H9 (cell line): Measurements from ENCODE around the gene PHF20. TPM values are rescaled to one million over a fixed set of nuclear protein-coding genes. Genes with fewer than 3 reads are reported as not detected.

Source experiments
- DNase-seq: peaks from one replicate; pipeline ENCODE4 v3.0.0-alpha.2; 2017
- H2AFZ ChIP-seq: one replicate; pipeline ENCODE4 v1.6.1; 2013; ENCODE audit warnings: mild to moderate bottlenecking, low read length, control low read depth, moderate library complexity
- H2AK5ac ChIP-seq: 2 replicates; pipeline ENCODE4 v1.6.1; 2013; ENCODE audit warnings: low read length, control low read depth, mixed read lengths; ENCODE audit not compliant: insufficient read length
- H2BK120ac ChIP-seq: one replicate; pipeline ENCODE4 v1.6.1; 2013; ENCODE audit warnings: low read depth, mild to moderate bottlenecking, low read length, control low read depth, inconsistent platforms; ENCODE audit not compliant: poor library complexity, severe bottlenecking
- H2BK12ac ChIP-seq: 2 replicates; pipeline ENCODE4 v1.6.1; 2013; ENCODE audit warnings: low read length, control low read depth, mixed read lengths, low read depth; ENCODE audit not compliant: insufficient read length
- H2BK15ac ChIP-seq: 2 replicates; pipeline ENCODE4 v1.6.1; 2013; ENCODE audit warnings: low read depth, low read length, control low read depth
- H2BK20ac ChIP-seq: one replicate; pipeline ENCODE4 v1.6.1; 2013; ENCODE audit warnings: low read depth, mild to moderate bottlenecking, low read length, control low read depth, inconsistent platforms; ENCODE audit not compliant: poor library complexity, severe bottlenecking
- H2BK5ac ChIP-seq: 2 replicates; pipeline ENCODE4 v1.6.1; 2013; ENCODE audit warnings: low read length, control low read depth, mixed read lengths; ENCODE audit not compliant: insufficient read length
- H3K14ac ChIP-seq: 2 replicates; pipeline ENCODE4 v1.6.1; 2013; ENCODE audit warnings: low read length, control low read depth; ENCODE audit not compliant: insufficient read depth
- H3K18ac ChIP-seq: 2 replicates; pipeline ENCODE4 v1.6.1; 2013; ENCODE audit warnings: low read depth, mild to moderate bottlenecking, mixed read lengths, low read length, control low read depth; ENCODE audit not compliant: insufficient read length
- H3K23ac ChIP-seq: 2 replicates; pipeline ENCODE4 v1.6.1; 2013; ENCODE audit warnings: low read length, control low read depth, mixed read lengths, low read depth; ENCODE audit not compliant: insufficient read length
- H3K23me2 ChIP-seq: 2 replicates; pipeline ENCODE4 v1.6.1; 2013; ENCODE audit warnings: low read depth, mild to moderate bottlenecking, mixed read lengths, low read length, control low read depth; ENCODE audit not compliant: insufficient read length, poor library complexity, severe bottlenecking
- H3K27ac ChIP-seq: 2 replicates; pipeline ENCODE4 v1.5.1; 2013; ENCODE audit warnings: low read length, control low read depth, mixed read lengths, low read depth; ENCODE audit not compliant: insufficient read length
- H3K27me3 ChIP-seq: 2 replicates; pipeline ENCODE4 v1.6.1; 2013; ENCODE audit warnings: low read length, control low read depth, inconsistent platforms; ENCODE audit not compliant: insufficient read depth
- H3K4ac ChIP-seq: 2 replicates; pipeline ENCODE4 v1.6.1; 2013; ENCODE audit warnings: low read depth, mild to moderate bottlenecking, control low read depth, inconsistent platforms, low read length, moderate library complexity
- H3K4me1 ChIP-seq: 2 replicates; pipeline ENCODE4 v1.6.1; 2013; ENCODE audit warnings: low read length, control low read depth, inconsistent platforms; ENCODE audit not compliant: insufficient read depth
- H3K4me2 ChIP-seq: 2 replicates; pipeline ENCODE4 v1.6.1; 2013; ENCODE audit warnings: low read length, control low read depth, mixed read lengths; ENCODE audit not compliant: insufficient read length, insufficient read depth
- H3K56ac ChIP-seq: 2 replicates; pipeline ENCODE4 v1.6.1; 2013; ENCODE audit warnings: low read depth, mild to moderate bottlenecking, mixed read lengths, low read length, control low read depth; ENCODE audit not compliant: insufficient read length
- H3K79me1 ChIP-seq: 2 replicates; pipeline ENCODE4 v1.6.1; 2013; ENCODE audit warnings: low read depth, mild to moderate bottlenecking, moderate library complexity, low read length, control low read depth, inconsistent platforms; ENCODE audit not compliant: insufficient read depth, poor library complexity, severe bottlenecking
- H3K79me2 ChIP-seq: 2 replicates; pipeline ENCODE4 v1.6.1; 2013; ENCODE audit warnings: low read length, control low read depth, inconsistent platforms; ENCODE audit not compliant: insufficient read depth
- H3K9ac ChIP-seq: 2 replicates; pipeline ENCODE4 v1.6.1; 2013; ENCODE audit warnings: low read length, control low read depth, mixed read lengths; ENCODE audit not compliant: insufficient read length; ENCODE audit errors: extremely low read depth
- H3K9me3 ChIP-seq: one replicate; pipeline ENCODE4 v1.6.1; 2013; ENCODE audit warnings: low read depth, low read length, inconsistent platforms; ENCODE audit not compliant: control insufficient read depth
- H3T11ph ChIP-seq: one replicate; pipeline ENCODE4 v1.6.1; 2013; ENCODE audit warnings: mild to moderate bottlenecking, low read length, control low read depth, inconsistent platforms
- H4K20me1 ChIP-seq: one replicate; pipeline ENCODE4 v1.6.1; 2013; ENCODE audit not compliant: control insufficient read depth, insufficient read length, insufficient read depth
- H4K5ac ChIP-seq: 2 replicates; pipeline ENCODE4 v1.6.1; 2013; ENCODE audit warnings: low read depth, mild to moderate bottlenecking, mixed read lengths, low read length, control low read depth; ENCODE audit not compliant: insufficient read length
- H4K8ac ChIP-seq: replicated peaks from 2 replicates; pipeline ENCODE4 v1.6.1; 2013; ENCODE audit warnings: low read length, control low read depth, mixed read lengths, low read depth; ENCODE audit not compliant: insufficient read length
- H4K91ac ChIP-seq: 2 replicates; pipeline ENCODE4 v1.6.1; 2013; ENCODE audit warnings: low read depth, mild to moderate bottlenecking, moderate library complexity, mixed read lengths, low read length, control low read depth; ENCODE audit not compliant: insufficient read length
- H3K27ac Mint-ChIP-seq, 3 experiments: 2 replicates in 2 of 3; 3 replicates in 1 of 3; pipeline ENCODE4 v1.8.0; 2020 to 2021; ENCODE audit warnings: mixed read lengths in 3 of 3, mild to moderate bottlenecking in 1 of 3, moderate library complexity in 1 of 3
- H3K27me3 Mint-ChIP-seq: 2 replicates; pipeline ENCODE4 v1.8.0; 2021; ENCODE audit warnings: low read depth, mild to moderate bottlenecking, moderate library complexity, mixed read lengths
- H3K36me3 Mint-ChIP-seq, 3 experiments: 2 replicates in 2 of 3; 3 replicates in 1 of 3; pipeline ENCODE4 v1.8.0; 2020 to 2021; ENCODE audit warnings: low read depth in 3 of 3, mixed read lengths in 3 of 3; ENCODE audit not compliant: insufficient read depth in 1 of 3
- H3K4me1 Mint-ChIP-seq, 2 experiments: 2 replicates each; pipeline ENCODE4 v1.8.0; 2020; ENCODE audit warnings: mixed read lengths in 2 of 2
- H3K4me3 Mint-ChIP-seq, 2 experiments: 2 replicates in 1 of 2; 3 replicates in 1 of 2; pipeline ENCODE4 v1.8.0; 2020 to 2021; ENCODE audit warnings: mild to moderate bottlenecking in 2 of 2, mixed read lengths in 2 of 2, moderate library complexity in 1 of 2
- H3K9me3 Mint-ChIP-seq, 2 experiments: 2 replicates in 1 of 2; 3 replicates in 1 of 2; pipeline ENCODE4 v1.8.0; 2020; ENCODE audit warnings: mild to moderate bottlenecking in 2 of 2, mixed read lengths in 2 of 2, moderate library complexity in 1 of 2
- WGBS: extraction: QIAGEN DNeasy Blood & Tissue Kit; methylation state at CpG from one replicate; pipeline ENCODE4 v1.1.7; 2013; ENCODE audit warnings: missing lambda C conversion rate, low lambda C conversion rate, mixed read lengths; ENCODE audit not compliant: insufficient read length; ENCODE audit errors: extremely low coverage; 5-methylcytosine and 5-hydroxymethylcytosine counted together
- total RNA-seq: library from RNA; stranded (reverse); gene quantifications from 2 replicates; pipeline ENCODE4 v1.2.1, GENCODE V29; 2021
- TF ChIP-seq, protein P1 (sequence below): fragments of 200-600 bp; sonication (generic); conservative IDR thresholded peaks from 3 replicates; pipeline ENCODE4 v1.8.0; 2021; ENCODE audit warnings: antibody characterized with exemption, mild to moderate bottlenecking

PHF20 gene
- total RNA-seq, 1 experiment from 2014 or later, result 50.3 TPM

DNA sequence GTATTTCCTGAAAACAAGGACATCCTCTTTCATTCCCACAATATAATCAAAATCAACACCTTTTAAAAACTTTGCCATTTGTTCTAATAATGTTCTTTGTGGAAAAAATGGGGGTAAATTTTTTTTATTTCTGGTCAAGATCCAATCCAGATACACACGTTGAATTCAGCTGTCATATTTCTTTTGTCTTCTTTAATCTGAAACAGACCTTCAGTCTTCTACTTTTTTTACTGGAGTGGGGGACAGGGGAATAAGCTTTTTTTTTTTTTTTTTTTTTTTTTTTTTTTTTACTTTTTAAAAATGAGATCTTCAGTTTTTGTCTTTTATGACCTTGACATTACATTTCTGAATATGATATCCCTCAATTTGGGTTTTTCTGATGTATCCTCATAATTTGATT, 113.4 kb downstream of the PHF20 start:
- H2BK20ac ChIP-seq, result no peak overlapping the region
- no peak overlapping the region for H3K4me2 ChIP-seq
- H3K23ac ChIP-seq, result no peak overlapping the region
- H3K4ac ChIP-seq, result no peak overlapping the region
- no peak overlapping the region for H3K4me3 Mint-ChIP-seq
- no peak overlapping the region for H2BK5ac ChIP-seq
- H3K27ac Mint-ChIP-seq, result no peak overlapping the region
- no peaks in the 10 kb centered on the region for H4K20me1 ChIP-seq
- H3K27me3 Mint-ChIP-seq, result no peaks in the 10 kb centered on the region
- H3K18ac ChIP-seq, result no peak overlapping the region
- H3K9me3 Mint-ChIP-seq, result no peaks in the 10 kb centered on the region
- H4K8ac ChIP-seq, result no peak overlapping the region
- no peaks in the 10 kb centered on the region for H3K23me2 ChIP-seq
- H3K79me1 ChIP-seq, result no peaks in the 10 kb centered on the region
- H3K79me2 ChIP-seq, result no peaks in the 10 kb centered on the region
- H4K5ac ChIP-seq, result no peak overlapping the region
- WGBS, result no CpG with 5 or more reads among the region's 1 CpG
- no peak overlapping the region for H2BK12ac ChIP-seq
- no peaks in the 10 kb centered on the region for H3K9me3 ChIP-seq
- H2AFZ ChIP-seq, result no peak overlapping the region
- no peak overlapping the region for H3K27ac ChIP-seq
- no peak overlapping the region for H2BK120ac ChIP-seq
- H3K9ac ChIP-seq, result no peak overlapping the region
- H2AK5ac ChIP-seq, result no peak overlapping the region
- H3K4me1 ChIP-seq, result no peaks in the 10 kb centered on the region
- H3K14ac ChIP-seq, result no peak overlapping the region
- peaks cover 0 to 6% (median 3%) of the 10 kb centered on the region in 3 experiments; a peak in 5 of 7 replicates for H3K36me3 Mint-ChIP-seq
- H4K91ac ChIP-seq, result no peak overlapping the region
- no peak overlapping the region for H2BK15ac ChIP-seq
- peaks cover 6% of the 10 kb centered on the region in 2 experiments for H3K4me1 Mint-ChIP-seq
- TF ChIP-seq, protein P1, sequence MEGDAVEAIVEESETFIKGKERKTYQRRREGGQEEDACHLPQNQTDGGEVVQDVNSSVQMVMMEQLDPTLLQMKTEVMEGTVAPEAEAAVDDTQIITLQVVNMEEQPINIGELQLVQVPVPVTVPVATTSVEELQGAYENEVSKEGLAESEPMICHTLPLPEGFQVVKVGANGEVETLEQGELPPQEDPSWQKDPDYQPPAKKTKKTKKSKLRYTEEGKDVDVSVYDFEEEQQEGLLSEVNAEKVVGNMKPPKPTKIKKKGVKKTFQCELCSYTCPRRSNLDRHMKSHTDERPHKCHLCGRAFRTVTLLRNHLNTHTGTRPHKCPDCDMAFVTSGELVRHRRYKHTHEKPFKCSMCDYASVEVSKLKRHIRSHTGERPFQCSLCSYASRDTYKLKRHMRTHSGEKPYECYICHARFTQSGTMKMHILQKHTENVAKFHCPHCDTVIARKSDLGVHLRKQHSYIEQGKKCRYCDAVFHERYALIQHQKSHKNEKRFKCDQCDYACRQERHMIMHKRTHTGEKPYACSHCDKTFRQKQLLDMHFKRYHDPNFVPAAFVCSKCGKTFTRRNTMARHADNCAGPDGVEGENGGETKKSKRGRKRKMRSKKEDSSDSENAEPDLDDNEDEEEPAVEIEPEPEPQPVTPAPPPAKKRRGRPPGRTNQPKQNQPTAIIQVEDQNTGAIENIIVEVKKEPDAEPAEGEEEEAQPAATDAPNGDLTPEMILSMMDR, result no peak
- DNase-seq, result no peak
- no peak overlapping the region for H3T11ph ChIP-seq
- H3K27me3 ChIP-seq, result no peaks in the 10 kb centered on the region
- H3K56ac ChIP-seq, result no peak overlapping the region
